HL-60/S4 (cell line): ENCODE data around the gene LRP5.
"Not testable (repeated sequence)": the region's sequence is repeated elsewhere in the genome, so short reads cannot be mapped to it uniquely, and the experiment has no call there.

Experiments
- in situ Hi-C: fragments of 300-500 bp; cut with MboI; formaldehyde crosslinking; loops from 2 replicates; pipeline ENCODE4 v1.14.3; 2022; ENCODE audit warnings: low sequenced_read_pairs

The LRP5 gene

DNA sequence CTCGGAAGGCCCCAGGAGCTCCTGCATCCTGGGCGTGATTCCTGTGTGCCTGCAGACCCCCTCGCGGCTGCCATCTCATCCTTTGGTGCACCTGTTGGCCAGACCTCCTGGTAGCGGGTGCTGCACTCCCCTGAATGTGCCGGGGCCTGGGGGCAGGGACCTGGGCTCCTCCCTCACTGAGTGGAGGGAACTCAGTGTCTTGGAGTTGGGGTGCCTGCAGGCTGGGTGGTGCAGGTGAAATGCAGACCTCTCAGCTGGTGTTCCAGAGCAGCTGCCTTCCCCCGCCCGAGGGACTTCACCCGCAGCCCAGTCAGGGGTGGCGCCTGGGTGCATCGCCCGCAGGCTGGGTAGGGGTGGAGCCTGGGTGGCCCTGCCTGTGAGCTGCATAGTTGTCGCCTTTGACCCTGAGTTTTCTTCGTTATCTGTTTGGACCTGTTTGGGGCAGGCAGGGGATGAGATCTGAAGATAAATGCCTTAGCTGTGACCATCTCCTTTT is 31.4 kb downstream of the LRP5 start:
- in situ Hi-C loops = no loop called here

DNA sequence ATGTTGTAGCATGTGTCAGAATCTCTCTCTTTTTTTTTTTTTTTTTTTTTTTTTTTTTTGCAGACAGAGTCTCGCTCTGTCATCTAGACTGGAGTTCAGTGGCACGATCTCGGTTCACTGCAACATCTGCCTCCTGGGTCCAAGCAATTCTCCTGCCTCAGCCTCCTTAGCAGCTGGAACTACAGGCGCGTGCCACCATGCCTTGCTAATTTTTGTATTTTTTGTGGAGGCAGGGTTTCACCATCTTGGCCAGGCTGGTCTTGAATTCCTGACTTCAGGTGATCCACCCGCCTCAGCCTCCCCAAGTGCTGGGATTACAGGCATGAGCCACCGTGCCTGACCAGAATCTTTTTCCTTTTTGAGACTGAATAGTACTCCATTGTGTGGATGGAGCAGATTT is 32.4 kb downstream of the LRP5 start:
- in situ Hi-C loops = not testable (repeated sequence)

DNA sequence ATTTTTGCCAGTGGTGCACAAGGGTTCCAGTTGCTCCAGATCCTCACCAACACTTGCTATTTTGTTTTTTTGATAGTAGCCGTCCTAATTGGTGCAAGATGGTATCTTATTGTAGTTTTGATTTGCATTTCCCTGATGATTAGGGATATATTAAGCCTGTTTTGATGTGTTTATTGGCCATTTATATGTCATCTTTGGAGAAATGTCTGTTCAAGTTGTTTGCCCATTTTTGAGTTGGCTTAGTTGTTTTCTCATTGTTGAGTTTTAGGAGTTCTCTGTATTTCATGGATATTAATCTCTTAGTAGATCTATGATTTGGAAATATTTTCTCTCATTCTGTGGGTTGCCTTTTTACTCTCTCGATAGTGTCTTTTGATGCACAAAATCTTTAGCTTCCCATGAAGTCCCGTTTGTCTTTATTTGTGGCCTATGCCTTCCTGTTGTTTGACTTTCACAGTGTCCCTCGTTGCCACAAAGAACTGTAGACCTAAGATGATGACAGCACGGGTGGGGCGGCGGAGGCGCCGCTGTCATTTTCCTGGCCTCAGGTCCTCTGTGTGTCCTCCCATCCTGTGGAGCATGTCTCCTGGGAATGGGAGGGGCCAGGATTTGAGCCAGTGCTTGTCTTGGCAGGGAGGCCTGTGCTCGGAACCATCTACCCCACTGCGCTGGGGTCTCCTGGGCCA is 33.5 kb downstream of the LRP5 start:
- in situ Hi-C loops = no loop called here

- in situ Hi-C loops = no loop called here
These were observed 34.0 kb downstream of the LRP5 start for GRCh38 chr11:68346462-68346790.

DNA sequence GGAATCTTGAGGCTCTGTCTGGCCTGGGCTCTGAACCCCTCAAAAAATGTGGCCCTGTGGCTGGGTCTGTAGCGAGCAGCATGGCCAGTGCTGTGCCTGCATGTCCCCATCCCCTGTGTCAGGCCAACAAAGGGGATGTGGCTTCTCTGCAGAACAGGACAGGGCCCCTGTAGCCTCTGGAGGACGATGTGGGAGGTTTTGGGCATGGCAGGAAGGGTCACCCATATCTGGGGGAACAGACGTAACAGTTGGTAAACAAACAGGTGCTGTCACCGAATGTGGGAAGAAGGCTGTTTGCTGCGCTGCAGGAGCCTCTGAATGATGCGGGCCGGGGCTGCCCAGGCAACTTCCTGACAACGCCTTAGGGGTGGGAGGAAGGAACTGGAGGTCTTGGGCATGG is 35.0 kb downstream of the LRP5 start:
- in situ Hi-C loops = no loop called here

GRCh38 chr11:68347841-68348240 is 35.5 kb downstream of the LRP5 start:
- in situ Hi-C loops = no loop called here

GRCh38 chr11:68349461-68350249 is 37.3 kb downstream of the LRP5 start:
- in situ Hi-C loops = no loop called here

DNA sequence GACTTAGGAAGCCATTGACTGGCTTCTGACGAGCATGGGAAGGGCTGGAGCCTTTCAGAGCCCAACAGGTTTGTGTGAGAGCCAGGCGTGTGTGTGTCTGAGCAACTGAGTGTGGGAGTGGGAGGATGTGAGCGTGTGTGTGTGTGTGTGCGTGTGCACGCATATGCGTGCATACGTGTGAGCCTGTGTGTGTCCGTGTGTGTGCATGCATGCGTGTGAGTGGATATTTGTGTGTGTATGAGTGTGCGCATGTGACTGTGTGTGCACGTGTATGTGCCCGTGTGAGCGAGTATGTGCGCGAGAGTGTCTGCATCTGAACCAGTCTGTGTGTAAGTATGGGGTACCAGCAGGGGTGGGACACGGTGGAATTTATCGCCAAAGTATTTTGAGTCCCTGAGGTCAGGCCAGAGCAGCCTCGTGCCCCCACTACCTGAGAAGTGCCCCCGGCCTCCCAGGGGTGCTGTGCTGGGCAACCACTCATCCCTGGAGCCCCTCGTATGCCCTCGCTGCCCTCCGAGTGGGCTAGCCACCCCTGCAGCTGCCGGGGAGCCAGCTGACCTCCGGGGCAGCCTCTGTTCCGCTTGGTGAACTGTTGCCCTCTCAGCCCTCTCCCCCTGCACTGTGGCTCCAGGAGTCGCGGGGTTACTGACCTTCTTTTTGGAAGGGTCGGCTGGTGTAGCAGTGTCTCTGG is 38.5 kb downstream of the LRP5 start:
- in situ Hi-C loops = no loop called here

DNA sequence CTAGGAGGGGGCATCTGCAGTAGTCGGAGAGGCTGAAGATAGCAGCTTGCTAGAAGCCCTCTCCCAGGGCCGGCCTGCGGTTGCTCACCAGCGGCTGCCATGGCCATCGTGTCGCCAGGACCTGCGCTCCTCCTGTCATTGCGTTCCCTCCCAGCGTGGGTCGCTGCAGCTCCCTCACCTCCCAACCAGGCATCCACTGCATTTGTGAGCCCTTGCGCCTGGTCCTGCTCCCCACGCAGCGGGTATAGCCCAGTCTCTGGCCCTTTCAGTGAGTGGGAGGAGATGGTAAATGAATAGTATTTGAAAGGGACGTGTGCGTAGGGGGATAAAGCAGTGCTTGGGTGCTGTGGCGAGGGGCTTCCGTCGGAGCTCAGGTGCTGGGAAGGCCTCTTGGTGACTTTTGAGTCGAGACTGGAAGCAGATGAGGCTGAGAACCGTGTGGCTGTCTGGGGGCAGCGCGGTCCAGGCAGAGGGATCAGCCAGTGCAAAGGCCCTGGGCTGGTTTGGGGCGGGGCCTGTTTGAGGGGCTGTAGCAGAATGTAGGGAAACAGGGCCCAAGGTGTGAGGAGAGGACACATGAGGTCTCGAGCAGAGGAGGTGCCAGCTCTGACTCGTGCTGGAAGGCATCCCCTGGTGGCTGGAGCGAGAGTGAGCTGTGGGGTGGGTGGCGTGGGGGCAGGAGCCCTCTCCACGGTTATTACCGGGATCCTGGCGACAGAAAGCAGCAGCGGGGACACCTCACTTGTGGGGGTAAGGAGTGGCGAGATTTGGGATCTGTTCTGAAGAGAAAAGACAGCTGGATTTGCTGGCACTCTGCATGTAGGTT is 39.3 kb downstream of the LRP5 start:
- in situ Hi-C loops = no loop called here

DNA sequence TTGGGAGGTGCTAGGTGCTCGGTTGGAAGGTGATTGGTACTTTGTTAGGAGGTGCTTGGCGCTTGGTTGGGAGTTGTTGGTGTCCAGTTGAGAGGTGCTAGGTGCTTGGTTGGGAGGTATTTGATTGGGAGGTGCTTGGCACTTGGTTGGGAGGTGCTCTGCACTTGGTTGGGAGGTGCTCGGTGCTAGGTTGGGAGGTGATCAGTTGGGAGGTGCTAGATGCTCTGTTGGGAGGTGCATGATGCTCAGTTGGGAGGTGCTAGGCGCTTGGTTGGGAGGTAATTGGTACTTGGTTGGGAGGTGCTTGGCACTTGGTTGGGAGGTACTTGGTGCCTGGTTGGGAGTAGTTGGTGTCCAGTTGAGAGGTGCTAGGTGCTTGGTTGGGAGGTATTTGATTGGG is 40.2 kb downstream of the LRP5 start:
- in situ Hi-C loops = no loop called here

GRCh38 chr11:68353118-68353517 is 40.7 kb downstream of the LRP5 start:
- in situ Hi-C loops = no loop called here

DNA sequence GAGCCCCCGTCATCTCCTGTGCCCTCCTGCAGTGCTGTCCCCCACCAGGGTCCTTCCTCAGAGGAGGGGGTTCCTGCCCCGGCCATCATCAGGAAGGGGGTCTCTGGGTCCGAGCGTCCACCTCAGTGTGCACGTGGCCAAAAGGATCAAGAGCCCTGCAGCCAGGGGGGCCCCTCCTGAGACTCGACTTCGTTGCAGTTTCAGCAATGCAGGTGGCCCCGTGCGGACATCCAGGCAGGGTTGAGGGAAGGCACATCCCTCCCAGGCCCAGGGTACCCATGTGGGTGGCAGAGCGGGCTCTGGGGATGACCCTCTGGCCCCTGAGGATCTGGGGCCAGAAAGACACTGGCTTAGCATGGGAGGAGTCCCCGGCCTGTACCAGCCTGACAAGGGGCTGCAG is 41.3 kb downstream of the LRP5 start:
- in situ Hi-C loops = no loop called here

DNA sequence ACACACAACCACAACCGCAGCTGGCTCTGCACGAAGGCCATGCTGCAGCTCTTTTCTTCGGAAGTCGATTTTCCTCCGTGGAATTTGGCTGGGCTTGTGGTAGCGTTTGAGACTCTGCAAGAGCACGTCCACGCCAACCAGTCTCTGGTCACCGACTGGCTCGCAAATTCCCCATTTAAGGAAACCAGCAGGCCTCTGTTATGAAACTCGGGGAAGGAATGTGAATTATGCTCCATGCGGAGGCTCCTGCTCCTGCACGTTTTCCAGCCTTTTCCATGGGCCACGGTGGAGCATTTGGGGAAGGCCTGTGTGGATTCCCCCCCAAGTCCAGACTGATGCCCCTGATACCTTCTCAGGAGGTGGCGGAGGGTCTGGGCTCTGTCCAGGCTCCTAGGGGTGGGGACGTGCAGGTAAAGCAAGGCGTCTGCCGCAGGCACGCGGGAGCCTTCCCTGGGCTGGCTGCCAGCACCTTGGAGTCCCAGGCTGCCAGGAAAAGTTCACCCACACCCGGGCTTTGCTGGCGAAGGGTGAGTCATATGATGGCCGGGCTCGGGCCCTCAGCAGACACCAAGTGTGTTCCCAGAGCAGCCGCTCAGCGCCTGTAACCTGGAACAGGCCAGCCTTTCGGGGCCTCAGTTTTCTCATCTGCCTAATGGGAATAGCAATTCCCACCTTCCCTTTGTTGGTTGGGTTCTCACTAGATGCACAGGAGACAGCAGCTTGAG is 41.9 kb downstream of the LRP5 start:
- in situ Hi-C loops = no loop called here

DNA sequence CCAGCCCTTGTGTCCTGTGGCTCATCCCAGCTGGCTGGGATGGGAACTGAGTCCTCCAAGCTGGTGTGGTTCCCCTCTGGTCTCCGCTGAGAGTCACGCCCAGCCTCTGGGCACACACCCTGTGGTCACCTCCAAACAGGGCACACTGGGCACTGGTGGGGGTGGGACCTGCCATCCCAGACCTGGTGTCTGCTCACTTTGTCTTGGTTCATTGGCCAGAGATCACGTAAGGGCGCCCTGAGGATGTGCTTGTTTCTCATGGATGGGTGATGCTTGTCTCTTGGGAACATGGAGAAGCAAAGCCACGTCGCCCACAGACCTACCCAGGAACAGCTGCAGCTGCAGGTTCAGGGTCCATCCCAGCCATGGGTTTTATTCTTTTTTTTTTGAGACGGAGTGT is 43.1 kb downstream of the LRP5 start:
- in situ Hi-C loops = no loop called here

DNA sequence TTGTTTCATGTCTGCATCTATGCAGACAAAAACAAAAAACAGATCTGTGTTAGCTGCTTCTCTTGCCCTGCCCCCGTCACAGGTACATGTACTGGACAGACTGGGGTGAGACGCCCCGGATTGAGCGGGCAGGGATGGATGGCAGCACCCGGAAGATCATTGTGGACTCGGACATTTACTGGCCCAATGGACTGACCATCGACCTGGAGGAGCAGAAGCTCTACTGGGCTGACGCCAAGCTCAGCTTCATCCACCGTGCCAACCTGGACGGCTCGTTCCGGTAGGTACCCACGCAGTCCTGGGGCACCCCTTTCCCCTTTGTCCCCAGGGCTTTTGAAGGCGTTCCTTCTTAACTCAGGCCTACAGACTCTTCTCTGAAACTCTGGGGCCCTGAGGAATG is 45.2 kb downstream of the LRP5 start:
- in situ Hi-C loops = no loop called here

DNA sequence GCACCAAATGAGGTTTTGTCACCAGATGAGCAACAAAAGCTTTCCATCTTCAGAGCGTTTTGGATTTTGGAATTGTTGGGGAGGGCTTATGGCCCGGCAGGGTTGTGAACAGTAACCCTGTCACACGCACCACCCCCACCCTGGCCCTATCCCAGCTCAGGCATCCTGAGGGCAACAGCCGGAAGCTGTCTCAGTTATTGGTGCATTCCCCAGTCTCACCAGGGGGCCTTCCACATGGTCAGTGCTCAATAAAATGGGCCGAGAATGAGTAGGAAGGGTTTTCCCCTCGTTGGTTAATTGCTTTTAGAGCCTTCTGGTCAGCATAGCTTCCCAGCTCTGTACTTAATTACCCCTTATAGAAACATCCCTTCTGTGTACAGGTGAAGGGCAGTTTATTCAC is 46.0 kb downstream of the LRP5 start:
- in situ Hi-C loops = no loop called here

DNA sequence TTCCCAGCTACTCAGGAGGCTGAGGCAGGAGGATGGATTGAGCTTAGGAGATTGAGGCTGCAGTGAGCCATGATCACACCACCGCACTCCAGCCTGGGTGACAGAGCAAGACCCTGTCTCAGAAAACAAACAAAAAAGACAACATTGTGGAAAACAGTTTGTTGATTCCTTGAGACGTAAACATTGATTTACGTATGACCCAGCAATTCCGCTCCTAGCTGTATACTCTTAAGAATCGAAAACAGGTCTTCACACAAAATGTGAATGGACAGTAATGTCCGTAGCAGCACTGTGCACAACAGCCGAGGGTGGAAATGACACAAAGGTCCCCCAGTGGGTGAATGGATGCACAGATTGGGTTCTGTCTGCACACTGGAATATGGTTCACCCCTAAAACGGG is 49.3 kb downstream of the LRP5 start:
- in situ Hi-C loops = no loop called here

DNA sequence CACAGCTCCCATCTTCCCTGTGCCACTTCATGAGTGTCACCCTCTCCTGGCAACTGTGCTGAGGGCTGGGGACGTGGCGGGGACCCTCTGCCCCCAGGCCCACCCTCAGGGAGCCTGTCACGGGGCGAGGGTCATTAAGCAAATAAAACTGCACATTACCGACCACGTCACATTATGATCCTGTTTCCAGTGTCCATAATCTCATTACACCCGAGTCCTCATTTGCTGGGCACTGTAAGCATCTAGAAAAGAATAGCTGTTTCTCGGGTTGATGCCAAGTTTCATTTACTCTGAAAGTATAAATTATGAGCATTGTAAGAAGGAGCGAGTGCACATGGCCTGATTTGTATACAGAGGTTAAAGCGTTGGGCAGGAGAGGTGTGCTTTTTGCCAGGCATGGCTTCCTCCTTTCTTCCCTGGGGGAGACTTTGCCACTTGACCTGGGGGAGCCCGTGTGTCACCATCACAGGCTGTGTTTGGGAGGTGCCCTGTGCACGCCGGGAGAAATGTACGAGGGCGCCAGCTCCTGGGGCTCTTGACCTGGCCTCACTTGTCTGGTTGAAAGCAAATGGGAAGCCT is 50.5 kb downstream of the LRP5 start:
- in situ Hi-C loops = no loop called here

- in situ Hi-C loops = no loop called here
These were observed 51.4 kb downstream of the LRP5 start for GRCh38 chr11:68363776-68364175.

DNA sequence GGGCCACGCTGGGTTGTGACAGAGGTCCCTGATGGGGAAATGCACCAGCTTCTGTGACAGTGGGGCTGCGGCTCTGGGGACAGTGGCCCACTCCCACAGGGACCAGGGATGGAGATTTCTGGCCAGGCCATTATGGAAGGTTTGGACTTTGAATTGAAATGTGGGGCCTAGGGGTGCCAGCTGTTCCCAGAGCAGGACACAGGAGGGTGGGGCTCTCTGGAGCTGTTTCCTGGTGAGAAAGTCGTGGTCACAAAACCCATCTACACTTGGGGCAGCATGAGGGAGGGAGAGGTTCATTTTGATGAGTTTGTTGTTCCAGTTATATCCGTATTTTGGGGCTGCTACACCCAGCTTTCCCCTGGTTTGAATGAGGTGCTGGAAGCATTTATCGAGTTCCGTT is 52.2 kb downstream of the LRP5 start:
- in situ Hi-C loops = no loop called here
